NCI-H1436 treated with DMSO at 0.1 percent for 48 hours (cell line): ENCODE results near the gene AKAP13.

Experiments used
- DNase-seq: peaks from one replicate; lab custom pipeline; 2025; lab: John Stamatoyannopoulos, UW

The AKAP13 gene

GRCh38 chr15:85756411-85757072 lies 376.1 kb downstream of the AKAP13 start:
- DNase-seq = no peak

- no peak for DNase-seq
Observed at GRCh38 chr15:85757073-85757938, 376.9 kb downstream of the AKAP13 start.

GRCh38 chr15:85757939-85758654 lies 377.7 kb downstream of the AKAP13 start:
- no peak for DNase-seq

GRCh38 chr15:85758655-85758978 lies 378.2 kb downstream of the AKAP13 start:
- no peak for DNase-seq

- DNase-seq = no peak
Observed at GRCh38 chr15:85759376-85759775, 379.0 kb downstream of the AKAP13 start.

- no peak for DNase-seq
Observed at GRCh38 chr15:85760049-85760448, 379.6 kb downstream of the AKAP13 start.

GRCh38 chr15:85760531-85761371 lies 380.3 kb downstream of the AKAP13 start:
- DNase-seq = no peak

- no peak for DNase-seq
Observed at GRCh38 chr15:85761635-85762034, 381.2 kb downstream of the AKAP13 start.

GRCh38 chr15:85762039-85762755 lies 381.8 kb downstream of the AKAP13 start:
- no peak for DNase-seq

- DNase-seq = no peak
Observed at GRCh38 chr15:85762756-85763127, 382.3 kb downstream of the AKAP13 start.

GRCh38 chr15:85763157-85763556 lies 382.8 kb downstream of the AKAP13 start:
- DNase-seq = no peak

GRCh38 chr15:85763673-85764633 lies 383.6 kb downstream of the AKAP13 start:
- no peak for DNase-seq

GRCh38 chr15:85764649-85765277 lies 384.4 kb downstream of the AKAP13 start:
- no peak for DNase-seq

- no peak for DNase-seq
Observed at GRCh38 chr15:85766001-85766831, 385.8 kb downstream of the AKAP13 start.

GRCh38 chr15:85767785-85768529 lies 387.6 kb downstream of the AKAP13 start:
- DNase-seq = no peak

GRCh38 chr15:85768595-85769168 lies 388.3 kb downstream of the AKAP13 start:
- no peak for DNase-seq

- no peak for DNase-seq
Observed at GRCh38 chr15:85769182-85769900, 388.9 kb downstream of the AKAP13 start.
